ENCODE results near the gene MTRR. TPM values are rescaled to one million over a fixed set of nuclear protein-coding genes. Genes with fewer than 3 reads are reported as not detected.

The MTRR gene
- total RNA-seq, 5 donors from 2014 or later (not counting 1 experiment from before 2014, with no cell fraction given) = 66.9 to 90.2 (median 83.0) TPM

GRCh38 chr5:7888901-7889300 lies 20.0 kb downstream of the MTRR start:
- ChIA-PET CTCF (interaction anchor here in 1 of 2 donors (1.2 kb wide), 1 partner anchor 13 kb away, joined by 3 read pairs; no protein-coding TSS in a partner anchor), POLR2A (interaction anchor here in 1 of 2 donors (0.6 kb wide), 1 partner anchor 1166 kb away, joined by 10 read pairs; no protein-coding TSS in a partner anchor)
- no peaks in the 10 kb centered on the region for H3K27me3 ChIP-seq (replicated peaks in 1 of 2; ENCODE audit: control insufficient read depth in 2 of 2, extremely low read depth in 1 of 2, insufficient read depth in 2 of 2, low read length in 1 of 2)
- no peak overlapping the region for H3K4me3 Mint-ChIP-seq
- H3K4me1 Mint-ChIP-seq = peaks cover 6 to 9% (median 8%) of the 10 kb centered on the region in 3 donors
- no peak overlapping the region for H3K27ac Mint-ChIP-seq
- no peak for DNase-seq
- no peak for ATAC-seq (replicated peaks in 1 of 4)
- H3K27me3 Mint-ChIP-seq = no peaks in the 10 kb centered on the region
- peaks cover 8 to 63% of the 10 kb centered on the region in 2 donors for H3K36me3 ChIP-seq (ENCODE audit: control insufficient read depth in 2 of 2, extremely low read depth in 1 of 2, insufficient read depth in 1 of 2, low read length in 1 of 2)
- H3K9me3 Mint-ChIP-seq = no peaks in the 10 kb centered on the region
- H3K9me3 ChIP-seq = no peaks in the 10 kb centered on the region
- 94% methylated on average over 7 of the region's 9 CpGs for WGBS (ENCODE audit: insufficient coverage)
- peaks cover 58% of the 10 kb centered on the region for H3K36me3 Mint-ChIP-seq
- H3K4me1 ChIP-seq (ENCODE audit: control insufficient read depth in 1 of 2, extremely low read depth in 1 of 2, insufficient read depth in 2 of 2, low read length in 2 of 2) = no peaks in the 10 kb centered on the region
- no peak overlapping the region for H3K27ac ChIP-seq (ENCODE audit: low read length)
- H3K4me3 ChIP-seq (ENCODE audit: control insufficient read depth in 1 of 2, extremely low read depth in 1 of 2, low read length in 1 of 2) = no peak overlapping the region

- Histone ChIP-seq H3K4me1 (ENCODE audit: control insufficient read depth in 1 of 2, extremely low read depth in 1 of 2, insufficient read depth in 2 of 2, low read length in 2 of 2) (no peaks in the 10 kb centered on the region), H3K27me3 (replicated peaks in 1 of 2; ENCODE audit: control insufficient read depth in 2 of 2, extremely low read depth in 1 of 2, insufficient read depth in 2 of 2, low read length in 1 of 2) (no peaks in the 10 kb centered on the region), H3K36me3 (ENCODE audit: control insufficient read depth in 2 of 2, extremely low read depth in 1 of 2, insufficient read depth in 1 of 2, low read length in 1 of 2) (peaks cover 13 to 84% of the 10 kb centered on the region in 2 donors), H3K27ac (ENCODE audit: low read length) (no peak overlapping the region), H3K4me3 (ENCODE audit: control insufficient read depth in 1 of 2, extremely low read depth in 1 of 2, low read length in 1 of 2) (no peak overlapping the region), H3K9me3 (no peaks in the 10 kb centered on the region)
- POLR2A ChIA-PET = no interaction called here
- Mint-ChIP-seq H3K4me3 (no peak overlapping the region), H3K27ac (no peak overlapping the region), H3K4me1 (peaks cover 0 to 3% (median 0%) of the 10 kb centered on the region in 3 donors), H3K27me3 (no peaks in the 10 kb centered on the region), H3K36me3 (peaks cover 75% of the 10 kb centered on the region), H3K9me3 (no peaks in the 10 kb centered on the region)
- WGBS (ENCODE audit: insufficient coverage) = 94% methylated on average over 2 of the region's 5 CpGs
- ATAC-seq (replicated peaks in 1 of 4) = no peak
- CTCF ChIA-PET = no interaction called here
- DNase-seq = no peak
Observed at GRCh38 chr5:7894439-7894838, 25.5 kb downstream of the MTRR start.

GRCh38 chr5:7894860-7895259 lies 25.9 kb downstream of the MTRR start:
- Mint-ChIP-seq H3K27ac (no peak overlapping the region), H3K9me3 (no peaks in the 10 kb centered on the region), H3K4me3 (no peak overlapping the region), H3K27me3 (no peaks in the 10 kb centered on the region), H3K4me1 (peaks cover 0 to 3% (median 0%) of the 10 kb centered on the region in 3 donors), H3K36me3 (peaks cover 78% of the 10 kb centered on the region)
- H3K27me3 ChIP-seq (replicated peaks in 1 of 2; ENCODE audit: control insufficient read depth in 2 of 2, extremely low read depth in 1 of 2, insufficient read depth in 2 of 2, low read length in 1 of 2) = no peaks in the 10 kb centered on the region
- POLR2A ChIA-PET = no interaction called here
- H3K36me3 ChIP-seq (ENCODE audit: control insufficient read depth in 2 of 2, extremely low read depth in 1 of 2, insufficient read depth in 1 of 2, low read length in 1 of 2) = peaks cover 8 to 84% of the 10 kb centered on the region in 2 donors
- no peak for ATAC-seq (replicated peaks in 1 of 4)
- H3K9me3 ChIP-seq = no peaks in the 10 kb centered on the region
- no peak overlapping the region for H3K27ac ChIP-seq (ENCODE audit: low read length)
- DNase-seq = no peak
- H3K4me1 ChIP-seq (ENCODE audit: control insufficient read depth in 1 of 2, extremely low read depth in 1 of 2, insufficient read depth in 2 of 2, low read length in 2 of 2) = no peaks in the 10 kb centered on the region
- H3K4me3 ChIP-seq (ENCODE audit: control insufficient read depth in 1 of 2, extremely low read depth in 1 of 2, low read length in 1 of 2) = no peak overlapping the region
- CTCF ChIA-PET = no interaction called here
- no CpG with 5 or more reads among the region's 2 CpGs for WGBS (ENCODE audit: insufficient coverage)

- peaks cover 5 to 87% of the 10 kb centered on the region in 2 donors for H3K36me3 ChIP-seq (ENCODE audit: control insufficient read depth in 2 of 2, extremely low read depth in 1 of 2, insufficient read depth in 1 of 2, low read length in 1 of 2)
- no peak overlapping the region for H3K4me3 Mint-ChIP-seq
- no peak overlapping the region for H3K27ac ChIP-seq (ENCODE audit: low read length)
- 84% methylated on average over 5 of the region's 5 CpGs for WGBS (ENCODE audit: insufficient coverage)
- no peak overlapping the region for H3K4me3 ChIP-seq (ENCODE audit: control insufficient read depth in 1 of 2, extremely low read depth in 1 of 2, low read length in 1 of 2)
- H3K4me1 ChIP-seq (ENCODE audit: control insufficient read depth in 1 of 2, extremely low read depth in 1 of 2, insufficient read depth in 2 of 2, low read length in 2 of 2) = no peaks in the 10 kb centered on the region
- ChIA-PET CTCF (interaction anchor here (1.1 to 1.6 kb wide), 2 partner anchors 10 to 11 kb away, joined by 3 to 6 read pairs; no protein-coding TSS in a partner anchor), POLR2A (no interaction called here)
- H3K27ac Mint-ChIP-seq = no peak overlapping the region
- H3K36me3 Mint-ChIP-seq = peaks cover 80% of the 10 kb centered on the region
- H3K4me1 Mint-ChIP-seq = peaks cover 0 to 3% (median 0%) of the 10 kb centered on the region in 3 donors
- DNase-seq (peak in 10 of 35 experiments; percentile 1 to 25 (median 10)), ATAC-seq (replicated peaks in 1 of 4) (peak in 1 of 4 experiments; percentile 48)
- no peaks in the 10 kb centered on the region for H3K27me3 ChIP-seq (replicated peaks in 1 of 2; ENCODE audit: control insufficient read depth in 2 of 2, extremely low read depth in 1 of 2, insufficient read depth in 2 of 2, low read length in 1 of 2)
- H3K9me3 ChIP-seq = no peaks in the 10 kb centered on the region
- no peaks in the 10 kb centered on the region for H3K27me3 Mint-ChIP-seq
- no peaks in the 10 kb centered on the region for H3K9me3 Mint-ChIP-seq
Observed at GRCh38 chr5:7897014-7897600, 28.2 kb downstream of the MTRR start.

GRCh38 chr5:7902201-7902600 lies 33.3 kb downstream of the MTRR start:
- Histone ChIP-seq H3K27ac (ENCODE audit: low read length) (no peak overlapping the region), H3K27me3 (replicated peaks in 1 of 2; ENCODE audit: control insufficient read depth in 2 of 2, extremely low read depth in 1 of 2, insufficient read depth in 2 of 2, low read length in 1 of 2) (no peaks in the 10 kb centered on the region), H3K4me1 (ENCODE audit: control insufficient read depth in 1 of 2, extremely low read depth in 1 of 2, insufficient read depth in 2 of 2, low read length in 2 of 2) (no peaks in the 10 kb centered on the region), H3K9me3 (no peaks in the 10 kb centered on the region), H3K4me3 (ENCODE audit: control insufficient read depth in 1 of 2, extremely low read depth in 1 of 2, low read length in 1 of 2) (no peak overlapping the region), H3K36me3 (ENCODE audit: control insufficient read depth in 2 of 2, extremely low read depth in 1 of 2, insufficient read depth in 1 of 2, low read length in 1 of 2) (peaks cover 5 to 56% of the 10 kb centered on the region in 2 donors)
- CTCF ChIA-PET = interaction anchor here in 1 of 2 donors (1.0 kb wide), 1 partner anchor 15 kb away, joined by 3 read pairs; no protein-coding TSS in a partner anchor
- WGBS (ENCODE audit: insufficient coverage) = 100% methylated on average over 1 of the region's 3 CpGs
- Mint-ChIP-seq H3K4me3 (no peak overlapping the region), H3K27me3 (no peaks in the 10 kb centered on the region), H3K4me1 (peaks cover 0 to 5% (median 0%) of the 10 kb centered on the region in 3 donors), H3K36me3 (peaks cover 82% of the 10 kb centered on the region), H3K9me3 (peaks cover 0 to 6% (median 4%) of the 10 kb centered on the region in 3 donors), H3K27ac (no peak overlapping the region)
- no peak for DNase-seq
- POLR2A ChIA-PET = interaction anchor here in 1 of 2 donors (0.7 kb wide), 1 partner anchor 1460 kb away, joined by 3 read pairs; no protein-coding TSS in a partner anchor
- no peak for ATAC-seq (replicated peaks in 1 of 4)

- ATAC-seq (replicated peaks in 1 of 4) = no peak
Observed at GRCh38 chr5:7902666-7903625, 34.0 kb downstream of the MTRR start.

More at GRCh38 chr5:7902666-7903625, 34.0 kb downstream of the MTRR start:
- H3K27ac Mint-ChIP-seq = no peak overlapping the region
- H3K27me3 Mint-ChIP-seq = no peaks in the 10 kb centered on the region
- H3K9me3 ChIP-seq = peaks cover 3% of the 10 kb centered on the region
- H3K4me1 ChIP-seq (ENCODE audit: control insufficient read depth in 1 of 2, extremely low read depth in 1 of 2, insufficient read depth in 2 of 2, low read length in 2 of 2) = no peaks in the 10 kb centered on the region
- H3K4me3 ChIP-seq (ENCODE audit: control insufficient read depth in 1 of 2, extremely low read depth in 1 of 2, low read length in 1 of 2) = no peak overlapping the region
- no peak overlapping the region for H3K4me3 Mint-ChIP-seq
- peaks cover 0 to 5% (median 0%) of the 10 kb centered on the region in 3 donors for H3K4me1 Mint-ChIP-seq
- DNase-seq = no peak
- peaks cover 0 to 12% (median 10%) of the 10 kb centered on the region in 3 donors for H3K9me3 Mint-ChIP-seq
- H3K27me3 ChIP-seq (replicated peaks in 1 of 2; ENCODE audit: control insufficient read depth in 2 of 2, extremely low read depth in 1 of 2, insufficient read depth in 2 of 2, low read length in 1 of 2) = no peaks in the 10 kb centered on the region
- peaks cover 84% of the 10 kb centered on the region for H3K36me3 Mint-ChIP-seq
- peaks cover 3 to 48% of the 10 kb centered on the region in 2 donors for H3K36me3 ChIP-seq (ENCODE audit: control insufficient read depth in 2 of 2, extremely low read depth in 1 of 2, insufficient read depth in 1 of 2, low read length in 1 of 2)
- 97% methylated on average over 8 of the region's 9 CpGs for WGBS (ENCODE audit: insufficient coverage)
- POLR2A ChIA-PET = interaction anchor here in 1 of 2 donors (0.7 kb wide), 1 partner anchor 1459 kb away, joined by 3 read pairs; no protein-coding TSS in a partner anchor
- CTCF ChIA-PET = no interaction called here
- H3K27ac ChIP-seq (ENCODE audit: low read length) = no peak overlapping the region
